Chondrocyte (in vitro differentiated cells): ENCODE measurements around the gene ICOS. TPM values are rescaled to one million over a fixed set of nuclear protein-coding genes. Genes with fewer than 3 reads are reported as not detected.

Source experiments
- DNase-seq: peaks from one replicate; pipeline ENCODE4 v3.0.0; 2021; ENCODE audit warnings: mixed read lengths, low spot score
- H3K27ac Mint-ChIP-seq: one replicate; pipeline ENCODE4 v1.8.0; 2021; ENCODE audit warnings: mild to moderate bottlenecking, moderate library complexity, mixed read lengths; ENCODE audit not compliant: unreplicated experiment
- H3K27me3 Mint-ChIP-seq: 2 replicates; pipeline ENCODE4 v1.8.0; 2021; ENCODE audit warnings: low read depth, mixed read lengths
- H3K36me3 Mint-ChIP-seq: 2 replicates; pipeline ENCODE4 v1.8.0; 2021; ENCODE audit warnings: low read depth, mixed read lengths
- H3K4me1 Mint-ChIP-seq: 2 replicates; pipeline ENCODE4 v1.8.0; 2021; ENCODE audit warnings: low read depth, mild to moderate bottlenecking, mixed read lengths
- H3K4me3 Mint-ChIP-seq: one replicate; pipeline ENCODE4 v1.8.0; 2021; ENCODE audit warnings: mild to moderate bottlenecking, moderate library complexity, mixed read lengths; ENCODE audit not compliant: unreplicated experiment
- H3K9me3 Mint-ChIP-seq: 2 replicates; pipeline ENCODE4 v1.8.0; 2021; ENCODE audit warnings: low read depth, mixed read lengths
- CTCF ChIP-seq: fragments of 200-600 bp; sonication (generic); IDR thresholded peaks from 2 replicates; pipeline ENCODE4 v1.5.0; 2021; ENCODE audit warnings: antibody characterized with exemption, mild to moderate bottlenecking, moderate library complexity
- total RNA-seq: library from RNA; stranded (reverse); gene quantifications from 3 replicates; pipeline ENCODE4 v1.2.1, GENCODE V29; 2021

ICOS gene
- total RNA-seq, 1 donor from 2014 or later: not detected

- no peak for DNase-seq
- H3K4me3 Mint-ChIP-seq: no peak overlapping the region
These were observed 21.9 kb upstream of the ICOS start for GRCh38 chr2:203914546-203915182.

GRCh38 chr2:203915256-203915655, 21.3 kb upstream of the ICOS start:
- H3K27me3 Mint-ChIP-seq: peaks cover 3% of the 10 kb centered on the region
- peaks cover 14% of the 10 kb centered on the region for H3K4me1 Mint-ChIP-seq
- TF ChIP-seq CTCF: no peak
- no peaks in the 10 kb centered on the region for H3K9me3 Mint-ChIP-seq
- no peak for DNase-seq
- H3K4me3 Mint-ChIP-seq: no peak overlapping the region
- H3K27ac Mint-ChIP-seq: no peak overlapping the region
- H3K36me3 Mint-ChIP-seq: no peaks in the 10 kb centered on the region

More at GRCh38 chr2:203914546-203915182, 21.9 kb upstream of the ICOS start:
- H3K27ac Mint-ChIP-seq: no peak overlapping the region
- no peak for TF ChIP-seq CTCF
- peaks cover 3% of the 10 kb centered on the region for H3K27me3 Mint-ChIP-seq
- no peaks in the 10 kb centered on the region for H3K36me3 Mint-ChIP-seq
- H3K4me1 Mint-ChIP-seq: peaks cover 20% of the 10 kb centered on the region
- no peaks in the 10 kb centered on the region for H3K9me3 Mint-ChIP-seq

GRCh38 chr2:203916756-203917155, 19.8 kb upstream of the ICOS start:
- no peaks in the 10 kb centered on the region for H3K36me3 Mint-ChIP-seq
- no peak for DNase-seq
- H3K4me3 Mint-ChIP-seq: no peak overlapping the region
- H3K27me3 Mint-ChIP-seq: peaks cover 3% of the 10 kb centered on the region
- H3K4me1 Mint-ChIP-seq: peaks cover 14% of the 10 kb centered on the region
- no peaks in the 10 kb centered on the region for H3K9me3 Mint-ChIP-seq
- TF ChIP-seq CTCF: no peak
- no peak overlapping the region for H3K27ac Mint-ChIP-seq

- Mint-ChIP-seq H3K27ac (no peak overlapping the region), H3K9me3 (no peaks in the 10 kb centered on the region), H3K4me1 (peaks cover 14% of the 10 kb centered on the region), H3K27me3 (peaks cover 3% of the 10 kb centered on the region), H3K4me3 (no peak overlapping the region), H3K36me3 (no peaks in the 10 kb centered on the region)
- TF ChIP-seq CTCF: no peak
- no peak for DNase-seq
These were observed 18.3 kb upstream of the ICOS start for GRCh38 chr2:203918264-203918663.

GRCh38 chr2:203918839-203919238, 17.7 kb upstream of the ICOS start:
- no peak overlapping the region for H3K27ac Mint-ChIP-seq
- H3K4me1 Mint-ChIP-seq: peaks cover 14% of the 10 kb centered on the region
- DNase-seq: no peak
- no peak overlapping the region for H3K4me3 Mint-ChIP-seq
- H3K27me3 Mint-ChIP-seq: peaks cover 2% of the 10 kb centered on the region
- H3K36me3 Mint-ChIP-seq: no peaks in the 10 kb centered on the region
- no peaks in the 10 kb centered on the region for H3K9me3 Mint-ChIP-seq
- no peak for TF ChIP-seq CTCF
